ENCODE results near the gene CFAP58.

GRCh38 chr10:104374591-104374990 is 21.0 kb downstream of the CFAP58 start:
- TF ChIP-seq CTCF (IDR thresholded peaks at IDR 0.05) (no peak), POLR2A (IDR thresholded peaks at IDR 0.05) (no peak)
